Measurements from ENCODE around the gene MATN3. TPM values are rescaled to one million over a fixed set of nuclear protein-coding genes. Genes with fewer than 3 reads are reported as not detected.

Gene MATN3
- total and polyA plus RNA-seq, 2 of the 13 experiments (the other 11 are each of a cell fraction or from before 2014, with no cell fraction given): 36.1 to 208 TPM

DNA sequence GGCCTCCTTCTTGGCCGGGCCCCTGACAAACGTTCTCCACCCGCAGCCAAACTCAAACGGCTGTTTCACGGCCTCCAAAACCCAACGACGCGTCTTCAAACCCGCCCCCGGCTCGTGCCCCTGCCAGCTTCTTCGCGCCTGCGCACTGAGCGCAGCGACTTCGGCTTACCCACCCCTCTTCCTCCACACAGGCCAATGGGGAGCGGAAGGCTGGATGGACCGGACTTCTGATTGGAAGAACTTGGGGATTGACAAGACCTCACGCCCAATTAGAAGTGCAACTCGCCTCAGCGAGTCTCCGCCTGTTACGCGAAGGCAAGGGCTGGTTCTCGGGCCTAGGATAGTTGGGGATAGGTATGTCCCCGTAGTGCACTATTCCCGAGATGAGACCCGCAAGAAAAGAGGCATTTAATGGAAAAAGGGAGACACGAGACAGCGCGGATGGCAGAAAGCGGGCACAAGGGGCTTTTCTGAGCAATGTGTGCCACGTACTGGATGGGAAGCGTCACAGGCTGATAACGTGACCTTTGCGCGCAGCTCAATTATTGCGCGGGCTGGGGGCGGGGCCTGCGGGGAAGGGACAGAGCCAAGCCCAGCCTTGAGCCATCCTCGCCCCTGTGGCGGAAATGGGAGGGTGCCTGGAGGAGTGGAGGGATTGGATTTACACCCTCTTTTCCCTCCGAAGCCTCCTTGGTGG lies 39.2 kb upstream of the MATN3 start, which contains the start of gene LAPTM4A (continued):
- TF ChIP-seq ZHX2 (IDR thresholded peaks at IDR 0.05; ENCODE audit: low read depth): no peak
- no peak; the same call in 1 of the 2 replicates for TF ChIP-seq ZHX2 (CRISPR knock-in tag; IDR thresholded peaks at IDR 0.05; ENCODE audit: borderline replicate concordance)
- peak; percentile 84 for TF ChIP-seq ZBTB38 (CRISPR knock-in tag; IDR thresholded peaks at IDR 0.05)
- no peak for TF ChIP-seq ZNF775 (CRISPR knock-in tag; IDR thresholded peaks at IDR 0.05; ENCODE audit: borderline replicate concordance)
- no peak for TF ChIP-seq HNRNPUL1 (IDR thresholded peaks at IDR 0.05; ENCODE audit: low read depth, low read length)
- no peak; the same call in 1 of the 2 replicates for TF ChIP-seq DPF2 (CRISPR knock-in tag; IDR thresholded peaks at IDR 0.05; ENCODE audit: borderline replicate concordance, low read depth)
- TF ChIP-seq TOE1 (CRISPR knock-in tag; IDR thresholded peaks at IDR 0.05): no peak; the same call in 1 of the 2 replicates
- no peak for TF ChIP-seq SRSF4 (IDR thresholded peaks at IDR 0.05; ENCODE audit: low read depth, low read length, poor library complexity, severe bottlenecking)
- TF ChIP-seq ZNF460 (CRISPR knock-in tag; IDR thresholded peaks at IDR 0.05; ENCODE audit: borderline replicate concordance): no peak
- TF ChIP-seq ATM (IDR thresholded peaks at IDR 0.05; ENCODE audit: borderline replicate concordance): no peak
- no peak for TF ChIP-seq LBX2 (CRISPR knock-in tag; IDR thresholded peaks at IDR 0.05; ENCODE audit: borderline replicate concordance)
- TF ChIP-seq SMARCC2 (IDR thresholded peaks at IDR 0.05): no peak
- no peak for TF ChIP-seq SATB2 (CRISPR knock-in tag; IDR thresholded peaks at IDR 0.05)
- TF ChIP-seq NFKBIZ (CRISPR knock-in tag; IDR thresholded peaks at IDR 0.05): peak; percentile 82; the same call in 1 of the 2 replicates
- no peak for TF ChIP-seq NR3C1 (CRISPR knock-in tag; IDR thresholded peaks at IDR 0.05)
- TF ChIP-seq AFF4 (CRISPR knock-in tag; IDR thresholded peaks at IDR 0.05): no peak
- TF ChIP-seq ZNF30 (CRISPR knock-in tag; IDR thresholded peaks at IDR 0.05): peak; percentile 84; the same call in 1 of the 2 replicates
- peak; percentile 51; the same call in 1 of the 2 replicates for TF ChIP-seq ARID3A (IDR thresholded peaks at IDR 0.05; ENCODE audit: low read depth, low read length)

Data from HepG2 (cell line).